Measurements from ENCODE around the gene RUFY3.
"Not testable (repeated sequence)": the region's sequence is repeated elsewhere in the genome, so short reads cannot be mapped to it uniquely, and the experiment has no call there.

The RUFY3 gene

GRCh38 chr4:70728091-70728490 lies 6.3 kb downstream of the RUFY3 start:
- Histone ChIP-seq H3K27ac (ENCODE audit: extremely low read depth, low read depth, low read length) (no peak overlapping the region), H3K4me3 (ENCODE audit: low read depth, low read length) (no peak overlapping the region), H3K9me3 (ENCODE audit: control insufficient read depth, insufficient read depth, low read depth, low read length) (no peaks in the 10 kb centered on the region), H3K36me3 (ENCODE audit: control insufficient read depth in 2 of 2, insufficient read depth in 1 of 2, low read length in 2 of 2) (peaks cover 0 to 18% of the 10 kb centered on the region in 2 experiments; a peak in 1 of 3 replicates), H3K4me1 (ENCODE audit: control insufficient read depth, insufficient read depth, low read length) (peaks cover 4% of the 10 kb centered on the region; the same call in 1 of the 2 replicates)
- POLR2A ChIA-PET, result interaction anchor here (0.7 kb wide), 1 partner anchor 49 kb away, joined by 5 read pairs; no protein-coding TSS in a partner anchor
- TF ChIP-seq ZNF302 (tag by site-specific recombination; IDR thresholded peaks at IDR 0.05; ENCODE audit: low read depth), result no peak
- no peak for TF ChIP-seq CTCF (tag by site-specific recombination; IDR thresholded peaks at IDR 0.05)
- no peak for TF ChIP-seq PRDM6 (tag by site-specific recombination; IDR thresholded peaks at IDR 0.05)
- no peak for TF ChIP-seq ZNF114 (tag by site-specific recombination; IDR thresholded peaks at IDR 0.05)
- TF ChIP-seq ZNF596 (tag by site-specific recombination; IDR thresholded peaks at IDR 0.05), result no peak
- no peak for TF ChIP-seq KLF16 (tag by site-specific recombination; IDR thresholded peaks at IDR 0.05)
- no peak for TF ChIP-seq ZNF354C (tag by site-specific recombination; IDR thresholded peaks at IDR 0.05; ENCODE audit: borderline replicate concordance, low read depth)
- no peak for TF ChIP-seq ZNF169 (tag by site-specific recombination; IDR thresholded peaks at IDR 0.05)
- TF ChIP-seq MEIS1 (CRISPR knock-in tag; IDR thresholded peaks at IDR 0.05; ENCODE audit: borderline replicate concordance), result no peak
- no peak for TF ChIP-seq ZBTB11 (tag by site-specific recombination; conservative IDR thresholded peaks at IDR 0.05; ENCODE audit: low read depth)
- CTCF ChIA-PET, result no interaction called here

- POLR2A ChIA-PET; H3K9me3 ChIP-seq (ENCODE audit: control insufficient read depth, insufficient read depth, low read depth, low read length); CTCF ChIA-PET; H3K4me3 ChIP-seq (ENCODE audit: low read depth, low read length); H3K4me1 ChIP-seq (ENCODE audit: control insufficient read depth, insufficient read depth, low read length); H3K27ac ChIP-seq (ENCODE audit: extremely low read depth, low read depth, low read length): not testable (repeated sequence)
- H3K36me3 ChIP-seq (ENCODE audit: control insufficient read depth in 2 of 2, insufficient read depth in 1 of 2, low read length in 2 of 2), result peaks cover 0 to 11% of the 10 kb centered on the region in 2 experiments; a peak in 1 of 3 replicates
- TF ChIP-seq ZNF596 (tag by site-specific recombination; IDR thresholded peaks at IDR 0.05) (peak; percentile 91), ZNF366 (tag by site-specific recombination; conservative IDR thresholded peaks at IDR 0.05) (0 out of 2 replicates have a peak, but pooled peaks have one; percentile 25)
Observed at GRCh38 chr4:70732878-70733277, 11.1 kb downstream of the RUFY3 start.

- Histone ChIP-seq H3K4me1 (ENCODE audit: control insufficient read depth, insufficient read depth, low read length) (peaks cover 7% of the 10 kb centered on the region; the same call in 1 of the 2 replicates), H3K27ac (ENCODE audit: extremely low read depth, low read depth, low read length) (no peak overlapping the region), H3K4me3 (ENCODE audit: low read depth, low read length) (peak overlapping the region; percentile 9), H3K9me3 (ENCODE audit: control insufficient read depth, insufficient read depth, low read depth, low read length) (no peaks in the 10 kb centered on the region), H3K36me3 (ENCODE audit: control insufficient read depth in 2 of 2, insufficient read depth in 1 of 2, low read length in 2 of 2) (peaks cover 0 to 7% of the 10 kb centered on the region in 2 experiments; a peak in 1 of 3 replicates)
- ChIA-PET CTCF (interaction anchor here (1.4 kb wide), 1 partner anchor 13 kb away, joined by 4 read pairs; the partner anchor contains the start of gene RUFY3), POLR2A (no interaction called here)
- TF ChIP-seq ZNF654 (tag by site-specific recombination; IDR thresholded peaks at IDR 0.05; ENCODE audit: low read depth) (no peak), KLF9 (tag by site-specific recombination; IDR thresholded peaks at IDR 0.05; ENCODE audit: low read depth) (peak; percentile 74), SCRT2 (tag by site-specific recombination; IDR thresholded peaks at IDR 0.05) (0 out of 2 replicates have a peak, but pooled peaks have one; percentile 29), SP7 (tag by site-specific recombination; IDR thresholded peaks at IDR 0.05) (0 out of 2 replicates have a peak, but pooled peaks have one; percentile 36), PRDM6 (tag by site-specific recombination; IDR thresholded peaks at IDR 0.05) (peak; percentile 95), ZSCAN4 (tag by site-specific recombination; IDR thresholded peaks at IDR 0.05) (no peak), GFI1B (tag by site-specific recombination; IDR thresholded peaks at IDR 0.05) (no peak), GLI2 (tag by site-specific recombination; IDR thresholded peaks at IDR 0.05; ENCODE audit: borderline replicate concordance, low read depth) (no peak), ZNF302 (tag by site-specific recombination; IDR thresholded peaks at IDR 0.05; ENCODE audit: low read depth) (no peak)
Observed at GRCh38 chr4:70734168-70734954, 12.6 kb downstream of the RUFY3 start.
